AG08395 (cell line): ENCODE results near the gene ARMC7.
A peak's percentile ranks its signal among the peaks of the same experiment; 100 is the strongest.
"Not testable (repeated sequence)": the region's sequence is repeated elsewhere in the genome, so short reads cannot be mapped to it uniquely, and the experiment has no call there.

ENCODE experiments used
- DNase-seq: peaks from one replicate; pipeline ENCODE4 v3.0.0; 2012; ENCODE audit warnings: mixed read lengths, low spot score

ARMC7 gene

GRCh38 chr17:75154195-75155106 is 44.7 kb downstream of the ARMC7 start, which contains the start of gene JPT1:
Gene JPT1, minus strand, starts transcription at chr17:75154512. Its CDS starts 115 bp downstream, at chr17:75154397.
- peak; percentile 99 for DNase-seq

GRCh38 chr17:75155191-75155601 is 45.4 kb downstream of the ARMC7 start:
- DNase-seq: no peak

GRCh38 chr17:75158480-75158879 is 48.7 kb downstream of the ARMC7 start:
- not testable (repeated sequence) for DNase-seq

- DNase-seq: no peak
These were observed 49.6 kb downstream of the ARMC7 start for GRCh38 chr17:75159196-75160031.

GRCh38 chr17:75160211-75160610 is 50.4 kb downstream of the ARMC7 start:
- DNase-seq: no peak

GRCh38 chr17:75163074-75163473 is 53.3 kb downstream of the ARMC7 start:
- DNase-seq: no peak

GRCh38 chr17:75164606-75165005 is 54.8 kb downstream of the ARMC7 start:
- DNase-seq: not testable (repeated sequence)

- DNase-seq: no peak
These were observed 59.2 kb downstream of the ARMC7 start for GRCh38 chr17:75168998-75169397.

- DNase-seq: no peak
These were observed 63.8 kb downstream of the ARMC7 start for GRCh38 chr17:75173526-75173925.

GRCh38 chr17:75174996-75175395 is 65.2 kb downstream of the ARMC7 start:
- DNase-seq: no peak

- DNase-seq: no peak
These were observed 66.9 kb downstream of the ARMC7 start for GRCh38 chr17:75176625-75177024.

GRCh38 chr17:75178453-75178852 is 68.7 kb downstream of the ARMC7 start:
- no peak for DNase-seq
